SK-N-DZ (cell line): Measurements from ENCODE around the gene BEGAIN.
"Not testable (repeated sequence)": the region's sequence is repeated elsewhere in the genome, so short reads cannot be mapped to it uniquely, and the experiment has no call there.

Source experiments
- DNase-seq: peaks from one replicate; pipeline ENCODE4 v3.0.0-alpha.2; 2015; ENCODE audit warnings: low spot score
- small RNA-seq, 2 experiments: library from RNA; depleted of rRNA; stranded (forward); fragments of <200 nt; gene quantifications; one replicate each; pipeline ENCODE3, GENCODE V24; 2014

Gene BEGAIN

GRCh38 chr14:100524233-100524932 is 62.8 kb downstream of the BEGAIN start:
- DNase-seq, result no peak

- DNase-seq, result no peak
Observed at GRCh38 chr14:100523843-100524169, 63.4 kb downstream of the BEGAIN start.

GRCh38 chr14:100523131-100523842 is 63.9 kb downstream of the BEGAIN start:
- DNase-seq, result no peak

- DNase-seq, result no peak
Observed at GRCh38 chr14:100522616-100523099, 64.6 kb downstream of the BEGAIN start.

- not testable (repeated sequence) for DNase-seq
Observed at GRCh38 chr14:100506053-100506452, 81.2 kb downstream of the BEGAIN start.

GRCh38 chr14:100504372-100505078 is 82.7 kb downstream of the BEGAIN start:
- no peak for DNase-seq

- DNase-seq, result no peak
Observed at GRCh38 chr14:100503251-100503650, 84.0 kb downstream of the BEGAIN start.

- DNase-seq, result no peak
Observed at GRCh38 chr14:100502622-100503220, 84.5 kb downstream of the BEGAIN start.

GRCh38 chr14:100500128-100500527 is 87.1 kb downstream of the BEGAIN start:
- DNase-seq, result no peak

GRCh38 chr14:100498068-100498467 is 89.1 kb downstream of the BEGAIN start:
- no peak for DNase-seq

- DNase-seq, result no peak
Observed at GRCh38 chr14:100495917-100496316, 91.3 kb downstream of the BEGAIN start.

- no peak for DNase-seq
Observed at GRCh38 chr14:100494645-100495044, 92.6 kb downstream of the BEGAIN start.

- no peak for DNase-seq
Observed at GRCh38 chr14:100490252-100490651, 97.0 kb downstream of the BEGAIN start.

- no peak for DNase-seq
Observed at GRCh38 chr14:100488057-100488456, 99.2 kb downstream of the BEGAIN start.

GRCh38 chr14:100487304-100487703 is 99.9 kb downstream of the BEGAIN start:
- no peak for DNase-seq

Small RNA genes lying within 50 kb of the gene (small RNA-seq; reads per million reads assigned to genes)
- gene RN7SKP92, result 0 reads per million in 2 experiments
